Tibial nerve (tissue), 4 donors: ENCODE data around the gene CRYZL1. TPM values are rescaled to one million over a fixed set of nuclear protein-coding genes. Genes with fewer than 3 reads are reported as not detected.
A peak's percentile ranks its signal among the peaks of the same experiment; 100 is the strongest.

Experiments used
- DNase-seq, 2 donors: peaks; one replicate each; pipeline ENCODE4 v3.0.0-alpha.2; 2019; ENCODE audit warnings: low spot score in 2 of 2
- H3K27ac ChIP-seq, 4 donors: fragments of 200-600 bp; sonication (generic) in 3 of 4; one replicate each; pipeline ENCODE4 v1.5.1; 2017 to 2019; ENCODE audit warnings: mild to moderate bottlenecking in 1 of 4
- H3K27me3 ChIP-seq, 2 donors: fragments of 200-600 bp; sonication (generic) in 1 of 2; one replicate each; pipeline versions ENCODE4 v1.5.1 to v1.6.0; 2017 to 2019
- H3K36me3 ChIP-seq, 3 donors: fragments of 200-600 bp; sonication (generic); one replicate each; pipeline ENCODE4 v1.5.1; 2018 to 2019
- H3K4me1 ChIP-seq, 4 donors: fragments of 200-600 bp; sonication (generic) in 3 of 4; one replicate each; pipeline ENCODE4 v1.5.1; 2017 to 2019
- H3K4me3 ChIP-seq, 4 donors: fragments of 200-600 bp; sonication (generic) in 3 of 4; one replicate each; pipeline ENCODE4 v1.5.1; 2017 to 2019; ENCODE audit warnings: mild to moderate bottlenecking in 1 of 4, moderate library complexity in 1 of 4
- H3K9me3 ChIP-seq, 4 donors: fragments of 200-600 bp; sonication (generic) in 3 of 4; one replicate each; pipeline ENCODE4 v1.5.1; 2017 to 2019
- EP300 ChIP-seq, 2 donors: sonication (generic); formaldehyde crosslinking; IDR thresholded peaks; one replicate each; pipeline ENCODE4 v1.6.1; 2017; ENCODE audit warnings: antibody characterized with exemption in 2 of 2, mild to moderate bottlenecking in 1 of 2
- POLR2A ChIP-seq, 2 donors: fragments of 450-650 bp; IDR thresholded peaks; one replicate each; pipeline ENCODE4 v1.6.1; 2017; ENCODE audit warnings: antibody characterized with exemption in 2 of 2, mild to moderate bottlenecking in 2 of 2, moderate library complexity in 2 of 2
- WGBS, 2 donors: methylation state at CpG; one replicate each; pipeline ENCODE4 v1.1.5; 2018; 5-methylcytosine and 5-hydroxymethylcytosine counted together
- total RNA-seq, 4 donors: library from RNA; depleted of rRNA; stranded (reverse); fragments of >200 nt; gene quantifications; one replicate each; pipeline ENCODE4 v1.1.0, GENCODE V29; 2016
- TF ChIP-seq, protein P1 (sequence below), 5 experiments: fragments of 200-600 bp in 3 of 5; fragments of 450-650 bp in 2 of 5; sonication (generic) in 3 of 5; IDR thresholded peaks; one replicate each; pipeline ENCODE4 v1.5.1; 2016 to 2019; ENCODE audit warnings: antibody characterized with exemption in 5 of 5, mild to moderate bottlenecking in 3 of 5, moderate library complexity in 2 of 5

The CRYZL1 gene
- total RNA-seq, 4 donors from 2014 or later, result 48.8 to 94.4 (median 74.8) TPM

DNA sequence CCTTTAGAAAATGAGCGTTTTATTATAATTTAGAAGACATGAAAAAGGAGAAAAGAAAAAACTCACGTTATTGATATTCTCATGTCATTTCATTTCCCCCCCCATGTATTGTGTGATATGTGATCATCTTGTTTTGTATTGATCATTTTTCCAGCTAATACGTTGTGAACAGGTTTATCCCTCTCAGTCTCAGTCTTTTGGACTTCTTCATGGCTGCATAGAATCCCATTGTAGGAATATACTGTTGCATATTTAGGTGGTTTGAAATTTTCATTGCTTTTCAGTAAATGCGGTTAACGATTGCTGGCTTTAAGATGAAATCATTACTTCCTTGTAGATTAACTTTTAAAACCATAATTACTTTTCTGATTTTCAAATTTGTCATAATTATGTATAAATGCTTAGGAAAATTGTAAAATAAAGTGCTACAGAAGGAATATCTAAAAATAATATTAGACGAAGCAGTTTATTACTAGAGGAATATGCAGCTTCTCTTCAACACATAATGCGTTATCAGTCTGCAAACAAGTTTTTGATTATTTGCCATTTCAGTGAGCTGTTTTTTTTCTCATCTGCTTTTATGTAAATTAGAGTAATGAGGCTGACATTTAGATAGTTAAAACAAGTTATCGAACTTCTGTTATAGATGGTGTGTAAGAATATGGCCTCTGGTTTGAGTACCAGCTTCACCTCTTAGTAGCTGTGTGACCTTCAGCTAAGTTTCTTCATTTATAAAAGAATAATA lies 96.9 kb downstream of the CRYZL1 start:
- Histone ChIP-seq H3K36me3 (peaks cover 0 to 33% (median 2%) of the 10 kb centered on the region in 3 donors), H3K27me3 (no peaks in the 10 kb centered on the region), H3K4me1 (peaks cover 0 to 55% (median 23%) of the 10 kb centered on the region in 4 donors), H3K9me3 (no peaks in the 10 kb centered on the region), H3K27ac (peak overlapping the region in 3 of 4 donors; percentile 98 to 100 (median 99)), H3K4me3 (peak overlapping the region; percentile 70 to 77 (median 76))
- no peak for DNase-seq
- 8 to 10% methylated on average over 8 of the region's 8 CpGs for WGBS, 2 donors
- no peak for TF ChIP-seq POLR2A (IDR thresholded peaks at IDR 0.05)
- TF ChIP-seq, protein P1, sequence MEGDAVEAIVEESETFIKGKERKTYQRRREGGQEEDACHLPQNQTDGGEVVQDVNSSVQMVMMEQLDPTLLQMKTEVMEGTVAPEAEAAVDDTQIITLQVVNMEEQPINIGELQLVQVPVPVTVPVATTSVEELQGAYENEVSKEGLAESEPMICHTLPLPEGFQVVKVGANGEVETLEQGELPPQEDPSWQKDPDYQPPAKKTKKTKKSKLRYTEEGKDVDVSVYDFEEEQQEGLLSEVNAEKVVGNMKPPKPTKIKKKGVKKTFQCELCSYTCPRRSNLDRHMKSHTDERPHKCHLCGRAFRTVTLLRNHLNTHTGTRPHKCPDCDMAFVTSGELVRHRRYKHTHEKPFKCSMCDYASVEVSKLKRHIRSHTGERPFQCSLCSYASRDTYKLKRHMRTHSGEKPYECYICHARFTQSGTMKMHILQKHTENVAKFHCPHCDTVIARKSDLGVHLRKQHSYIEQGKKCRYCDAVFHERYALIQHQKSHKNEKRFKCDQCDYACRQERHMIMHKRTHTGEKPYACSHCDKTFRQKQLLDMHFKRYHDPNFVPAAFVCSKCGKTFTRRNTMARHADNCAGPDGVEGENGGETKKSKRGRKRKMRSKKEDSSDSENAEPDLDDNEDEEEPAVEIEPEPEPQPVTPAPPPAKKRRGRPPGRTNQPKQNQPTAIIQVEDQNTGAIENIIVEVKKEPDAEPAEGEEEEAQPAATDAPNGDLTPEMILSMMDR (IDR thresholded peaks at IDR 0.05), result no peak

DNA sequence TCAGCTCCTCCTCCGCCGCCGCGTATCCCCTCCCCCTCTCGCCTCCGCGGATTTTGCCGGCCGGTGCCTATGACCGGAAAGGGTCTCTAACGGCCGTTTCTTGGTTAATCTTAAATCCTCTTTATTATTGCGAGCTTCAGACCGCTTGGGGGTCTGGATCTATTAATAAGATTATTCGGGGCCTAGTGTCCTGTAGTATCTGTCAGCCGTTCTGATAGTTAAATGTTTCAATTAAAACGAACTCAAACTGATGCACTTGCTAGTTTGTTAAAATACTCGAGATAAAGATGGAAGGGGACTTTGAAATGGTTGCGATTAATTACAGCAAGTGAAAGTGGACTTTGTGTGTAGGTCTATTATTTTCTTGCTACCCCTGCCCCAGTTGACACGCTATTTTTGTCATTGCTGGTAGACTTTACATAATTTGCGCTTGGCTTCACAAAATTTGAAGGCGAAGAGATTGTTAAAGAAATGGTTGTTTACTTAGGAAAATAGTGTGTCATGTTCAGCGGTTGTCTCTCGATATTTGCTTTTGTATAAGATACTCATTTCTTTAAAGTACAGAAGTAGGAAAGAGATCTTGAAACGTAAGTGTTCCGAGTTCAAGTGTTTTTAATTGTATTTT lies 97.9 kb downstream of the CRYZL1 start:
- DNase-seq, result peak in 1 of 2 donors; percentile 38
- Histone ChIP-seq H3K4me1 (peaks cover 0 to 58% (median 23%) of the 10 kb centered on the region in 4 donors), H3K27ac (peak overlapping the region; percentile 96 to 100 (median 98)), H3K36me3 (peaks cover 0 to 32% (median 0%) of the 10 kb centered on the region in 3 donors), H3K4me3 (peak overlapping the region; percentile 70 to 77 (median 76)), H3K27me3 (no peaks in the 10 kb centered on the region), H3K9me3 (no peaks in the 10 kb centered on the region)
- 1% methylated on average over 26 of the region's 26 CpGs for WGBS, 2 donors
- TF ChIP-seq POLR2A (IDR thresholded peaks at IDR 0.05), result no peak
- TF ChIP-seq, protein P1 (IDR thresholded peaks at IDR 0.05), result no peak
- TF ChIP-seq EP300 (IDR thresholded peaks at IDR 0.05), result no peak

DNA sequence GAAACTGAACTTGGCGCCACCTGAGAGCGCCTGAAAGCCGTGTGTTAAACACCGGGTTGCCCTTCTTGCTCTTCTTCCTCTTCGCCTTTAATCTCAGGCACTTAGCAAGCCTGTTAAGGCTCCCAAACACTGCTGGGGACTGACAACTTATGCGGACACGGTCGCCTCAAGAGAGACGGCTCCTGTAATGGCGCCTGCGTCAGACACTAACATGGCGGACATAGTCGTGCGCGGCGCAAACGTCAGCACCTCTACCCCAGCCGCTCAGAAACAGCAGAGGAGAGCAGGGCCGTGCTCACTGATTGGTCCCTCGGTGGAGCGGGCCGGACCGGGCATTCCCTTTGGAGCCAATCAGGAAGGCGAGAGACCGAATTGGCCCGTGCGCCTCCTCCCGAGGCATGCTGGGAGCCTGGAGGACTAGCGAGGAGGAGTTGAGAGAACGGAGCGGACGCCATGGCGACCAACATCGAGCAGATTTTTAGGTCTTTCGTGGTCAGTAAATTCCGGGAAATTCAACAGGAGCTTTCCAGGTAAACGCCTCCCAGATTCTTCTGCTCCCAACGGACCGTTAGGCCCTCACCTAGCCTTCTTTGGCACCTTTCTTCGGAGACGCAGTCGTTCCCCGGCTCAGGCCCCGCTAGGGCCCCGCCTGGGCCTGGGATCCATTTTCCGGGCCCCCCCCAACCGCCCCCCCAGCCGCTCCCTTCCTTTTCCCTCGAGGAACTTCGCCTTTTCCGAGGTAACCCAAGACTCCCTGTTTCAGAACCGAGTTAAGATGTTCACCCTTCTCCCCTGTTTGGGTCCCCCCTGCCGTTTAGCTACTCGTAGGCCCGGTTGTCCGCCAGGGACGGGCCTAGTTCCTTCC lies 98.7 kb downstream of the CRYZL1 start, which contains the start of gene SON:
TSS of gene SON (plus strand) at position 399 of the 865 bp plus-strand sequence. CDS start at position 454, 55 bp downstream.
- TF ChIP-seq EP300 (IDR thresholded peaks at IDR 0.05), result peak in 1 of 2 donors; percentile 98
- TF ChIP-seq, protein P1 (IDR thresholded peaks at IDR 0.05), result peak in 2 of 5 experiments; percentile 34 to 39
- peak; percentile 89 to 94 for TF ChIP-seq POLR2A (IDR thresholded peaks at IDR 0.05)
- Histone ChIP-seq H3K9me3 (no peaks in the 10 kb centered on the region), H3K4me3 (peak within 1 kb of the TSS; percentile 70 to 77 (median 76)), H3K27ac (peak within 1 kb of the TSS; percentile 96 to 100 (median 98)), H3K27me3 (no peaks in the 10 kb centered on the region), H3K4me1 (peaks cover 0 to 51% (median 23%) of the 10 kb centered on the region in 4 donors), H3K36me3 (peaks cover 0 to 32% (median 0%) of the 10 kb centered on the region in 3 donors)
- 0 to 1% methylated on average over 38 to 55 of the region's 57 CpGs for WGBS, 2 donors
- peak; percentile 95 to 98 for DNase-seq

DNA sequence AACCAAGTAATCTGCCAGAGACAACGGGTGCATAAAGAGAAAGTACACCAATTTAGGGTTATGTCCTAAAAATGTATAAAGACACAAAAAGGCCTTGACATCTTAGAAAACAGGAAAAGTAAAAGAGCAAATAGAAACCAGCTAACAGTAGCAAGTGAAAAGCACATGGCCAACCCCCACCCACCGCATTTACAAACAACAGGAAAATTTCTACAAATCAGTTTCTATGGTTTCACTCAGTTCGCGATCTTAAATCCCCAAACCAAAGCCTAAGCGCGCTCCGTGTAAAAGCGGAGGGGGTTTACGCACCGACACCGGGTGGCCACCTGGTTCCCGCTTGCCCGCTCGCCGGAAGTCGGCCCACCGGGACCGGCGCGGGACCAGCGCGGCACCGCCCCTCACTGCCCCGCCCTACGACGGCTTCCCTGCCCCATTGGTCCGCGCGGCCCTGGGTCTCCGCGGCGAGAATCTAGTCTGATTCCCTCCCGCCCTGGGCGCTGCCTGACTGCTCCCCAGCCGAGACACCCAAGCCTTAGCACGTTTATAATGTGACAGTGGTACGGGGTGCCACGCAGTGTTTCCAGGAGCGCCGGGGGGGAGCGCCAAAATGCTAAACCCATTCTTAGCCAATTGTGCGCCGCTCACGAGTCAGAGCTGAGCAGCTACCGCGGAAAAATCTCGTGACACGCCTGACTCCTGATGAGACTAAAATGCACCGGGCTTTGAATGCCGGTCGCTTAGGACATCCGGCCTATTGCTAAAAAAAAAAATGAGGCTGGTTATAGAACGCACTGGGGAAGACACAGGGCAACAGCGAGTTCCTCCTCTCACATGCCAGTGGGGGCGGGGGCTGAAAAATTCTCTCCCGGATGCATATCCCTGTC lies 99.5 kb downstream of the CRYZL1 start, which contains the start of gene GART:
TSS of gene GART (minus strand) at position 362 of the 884 bp plus-strand sequence. CDS start 2,802 bp downstream, outside the sequence.
- WGBS, 2 donors, result 0% methylated on average over 45 to 50 of the region's 56 CpGs
- H3K27ac ChIP-seq, result peak within 1 kb of the TSS; percentile 96 to 100 (median 98)
- TF ChIP-seq, protein P1 (IDR thresholded peaks at IDR 0.05), result peak in 1 of 5 experiments; percentile 14
- TF ChIP-seq POLR2A (IDR thresholded peaks at IDR 0.05), result peak; percentile 51 to 78
- TF ChIP-seq EP300 (IDR thresholded peaks at IDR 0.05), result peak; percentile 55 to 83
- H3K27me3 ChIP-seq, result no peaks in the 10 kb centered on the region
- H3K9me3 ChIP-seq, result no peaks in the 10 kb centered on the region
- H3K4me3 ChIP-seq, result peak within 1 kb of the TSS; percentile 70 to 77 (median 76)
- H3K36me3 ChIP-seq, result peaks cover 0 to 32% (median 0%) of the 10 kb centered on the region in 3 donors
- peak; percentile 74 for DNase-seq
- peaks cover 0 to 49% (median 23%) of the 10 kb centered on the region in 4 donors for H3K4me1 ChIP-seq
